Measurements from ENCODE around the gene PRDM8.
"Not testable (repeated sequence)": the region's sequence is repeated elsewhere in the genome, so short reads cannot be mapped to it uniquely, and the experiment has no call there.

The PRDM8 gene

GRCh38 chr4:80196922-80197573 lies at the start of gene PRDM8:
TSS of gene PRDM8 (plus strand) at chr4:80197503. CDS start at chr4:80200081, 2,578 bp downstream.
- DNase-seq (ENCODE audit: low read depth in 2 of 2, low spot score in 1 of 2) = no peak

DNA sequence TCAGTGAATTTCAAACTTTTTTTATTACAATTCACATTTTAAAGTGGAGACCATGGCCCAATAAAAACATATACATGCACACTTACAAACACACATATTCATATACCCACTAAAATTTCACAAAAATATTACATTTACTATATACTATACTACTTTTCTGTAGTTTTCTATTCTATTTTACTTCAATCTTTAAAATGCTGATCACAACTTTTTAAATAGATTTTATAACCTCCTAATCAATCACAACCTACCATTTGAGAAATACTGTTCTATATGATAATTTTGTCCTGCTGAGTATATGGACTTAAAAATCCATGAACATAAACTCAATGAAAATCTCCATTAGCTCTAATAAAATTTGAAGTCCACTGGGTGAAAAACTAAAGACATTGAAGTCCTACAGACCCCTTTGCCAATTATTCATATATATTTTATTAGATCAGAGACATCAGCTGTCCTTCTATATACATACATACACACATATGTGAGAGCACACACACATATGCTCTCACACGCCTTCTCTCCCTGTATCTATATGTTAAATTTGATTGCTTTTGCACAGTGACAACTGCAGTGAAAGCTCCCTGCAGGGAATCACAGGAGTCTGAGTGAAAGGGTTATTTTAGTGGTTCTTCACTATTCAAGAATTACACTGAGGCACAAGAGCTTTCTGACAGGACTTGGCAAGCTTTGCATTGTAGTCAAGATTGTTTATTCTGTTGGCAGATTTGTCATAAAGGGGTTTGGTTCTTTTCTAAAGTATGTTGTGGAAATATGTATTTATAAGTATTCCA lies 46.7 kb upstream of the PRDM8 start:
- no peak for DNase-seq (ENCODE audit: low read depth in 2 of 2, low spot score in 1 of 2)

DNA sequence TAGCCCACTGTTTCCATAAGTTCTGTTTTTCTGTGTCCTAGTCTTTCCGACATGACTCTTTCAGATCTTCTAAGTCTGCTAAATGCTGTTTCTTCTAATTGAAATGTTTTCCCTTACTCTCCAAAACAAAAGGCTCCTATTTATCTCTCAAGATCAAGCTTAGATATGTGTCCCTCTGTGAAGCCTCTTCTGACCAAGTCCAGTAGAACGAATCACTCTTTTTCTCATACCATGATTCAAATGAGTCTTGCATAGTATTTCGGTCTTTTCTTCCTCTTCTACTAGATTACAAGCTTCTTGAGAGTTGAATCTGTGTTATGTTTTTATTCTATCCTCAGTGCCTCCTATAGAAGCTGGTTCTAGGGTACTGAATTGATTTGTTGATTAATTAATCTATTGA lies 45.3 kb upstream of the PRDM8 start:
- no peak for DNase-seq (ENCODE audit: low read depth in 2 of 2, low spot score in 1 of 2)

DNA sequence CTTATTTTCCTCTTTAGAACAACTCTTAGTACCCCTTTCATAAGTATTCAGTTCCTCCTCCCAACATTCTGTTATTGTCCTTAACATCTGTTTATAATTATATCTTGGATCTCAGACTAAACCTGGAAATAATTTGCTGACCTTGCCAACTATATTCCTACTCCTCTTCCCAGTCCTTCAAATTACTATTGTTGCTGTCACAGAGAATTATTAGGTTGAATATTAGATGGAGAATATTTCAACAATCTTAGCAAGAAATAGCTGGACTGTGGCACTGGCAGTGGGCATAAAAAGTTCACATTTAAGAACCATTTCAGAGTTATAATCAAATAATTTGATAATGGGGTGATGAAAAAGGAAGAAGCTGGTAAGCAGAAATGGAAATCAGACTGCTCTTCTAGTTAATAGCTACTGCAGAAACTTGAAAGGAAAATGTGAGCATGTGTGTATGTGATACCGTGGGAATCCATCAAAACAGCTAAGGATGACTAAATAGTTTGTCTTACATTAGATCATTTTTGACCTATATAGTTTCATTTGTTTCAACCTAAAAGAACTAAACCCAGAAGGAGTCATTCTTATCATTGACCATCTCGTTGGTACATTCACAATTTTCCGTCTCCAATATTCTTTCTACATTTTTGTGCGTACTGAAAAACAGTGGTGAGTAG lies 43.3 kb upstream of the PRDM8 start:
- no peak for DNase-seq (ENCODE audit: low read depth in 2 of 2, low spot score in 1 of 2)

DNA sequence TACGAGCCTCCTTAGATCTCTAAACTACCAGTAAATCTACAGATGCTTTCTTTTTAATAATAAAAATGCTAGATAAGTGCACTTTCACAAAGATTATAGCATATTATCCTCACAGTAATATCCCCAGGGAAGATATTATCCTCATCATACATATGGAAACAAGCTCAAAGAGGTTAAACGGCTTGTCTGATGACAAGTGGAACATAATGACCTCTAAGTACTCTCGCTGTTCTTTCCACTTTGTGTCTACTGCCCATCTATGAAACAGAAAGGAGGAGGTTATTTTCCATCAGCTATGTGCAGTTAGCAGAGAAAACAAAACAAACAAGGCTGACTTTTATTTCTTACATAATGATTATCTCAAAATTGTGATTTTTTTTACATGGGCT lies 42.8 kb upstream of the PRDM8 start:
- no peak for DNase-seq (ENCODE audit: low read depth in 2 of 2, low spot score in 1 of 2)

DNA sequence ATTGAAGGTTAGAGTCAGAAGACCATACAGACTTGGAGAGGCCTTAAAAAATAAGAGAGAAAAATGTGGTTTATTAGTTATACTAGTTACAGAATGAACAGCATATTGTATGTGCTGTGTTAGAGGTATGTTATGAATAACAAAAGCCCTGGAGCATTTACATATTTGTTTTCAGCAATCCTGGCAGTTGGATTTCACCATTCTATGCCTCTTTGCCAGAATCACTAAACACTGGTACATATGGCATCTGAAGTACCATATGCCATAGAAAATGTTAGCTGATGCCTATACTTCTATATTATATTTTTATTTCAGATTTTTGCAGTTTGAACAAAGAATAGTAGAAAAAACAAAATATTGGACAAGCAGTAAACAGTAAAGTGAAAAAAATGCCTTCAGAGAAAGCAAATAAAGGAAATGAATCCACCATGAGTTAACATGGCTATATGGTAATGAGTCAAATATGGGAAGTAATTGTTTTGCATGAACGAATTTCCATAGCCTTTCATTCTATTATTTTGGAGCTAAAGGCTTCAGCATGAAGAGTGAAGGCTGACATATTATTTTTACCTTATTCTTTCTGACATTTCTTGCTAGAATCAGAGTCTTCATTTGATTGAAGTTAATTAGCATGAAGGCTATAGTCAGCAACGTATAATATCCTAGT lies 41.9 kb upstream of the PRDM8 start:
- no peak for DNase-seq (ENCODE audit: low read depth in 2 of 2, low spot score in 1 of 2)

DNA sequence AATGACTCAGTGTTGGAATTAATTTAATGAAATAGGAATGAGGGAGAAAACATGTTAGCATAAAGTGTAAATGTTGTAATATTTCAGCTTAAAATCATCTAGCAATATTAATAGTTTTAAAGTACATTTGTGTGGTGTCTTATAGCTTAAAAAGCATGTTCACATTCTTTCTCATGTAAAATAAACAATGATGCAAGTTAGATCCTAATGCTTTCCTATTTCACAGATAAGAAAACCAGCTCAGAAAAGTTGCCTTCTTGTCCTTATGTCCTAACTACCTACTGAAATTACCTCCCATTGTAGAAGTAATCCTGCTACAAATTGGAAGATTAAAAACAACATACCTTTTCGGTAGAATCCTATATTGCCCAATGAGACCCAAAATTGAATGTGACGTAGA lies 40.9 kb upstream of the PRDM8 start:
- no peak for DNase-seq (ENCODE audit: low read depth in 2 of 2, low spot score in 1 of 2)

GRCh38 chr4:80161413-80162058 lies 35.8 kb upstream of the PRDM8 start:
- DNase-seq (ENCODE audit: low read depth in 2 of 2, low spot score in 1 of 2) = no peak

DNA sequence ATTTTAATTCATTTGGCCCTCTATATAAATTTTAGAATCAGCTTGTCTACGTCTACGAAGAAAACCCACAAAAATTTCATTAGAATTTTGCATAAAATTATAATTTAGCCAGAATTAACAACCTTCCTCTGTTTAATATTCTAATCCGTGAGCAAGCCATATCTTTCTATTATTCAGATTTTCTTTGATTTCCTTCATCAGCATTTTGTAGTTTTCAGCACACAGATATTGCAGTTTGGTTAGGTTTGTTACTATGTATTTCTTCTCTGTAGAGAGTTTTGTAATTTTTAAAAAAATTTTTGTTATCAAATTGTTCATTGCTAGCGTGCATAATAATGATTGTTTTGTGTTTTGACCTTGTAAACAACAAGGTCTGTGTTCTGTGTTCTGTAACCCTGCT lies 34.9 kb upstream of the PRDM8 start:
- DNase-seq (ENCODE audit: low read depth in 2 of 2, low spot score in 1 of 2) = no peak

- DNase-seq (ENCODE audit: low read depth in 2 of 2, low spot score in 1 of 2) = no peak
Observed at GRCh38 chr4:80165855-80166254, 31.4 kb upstream of the PRDM8 start.

DNA sequence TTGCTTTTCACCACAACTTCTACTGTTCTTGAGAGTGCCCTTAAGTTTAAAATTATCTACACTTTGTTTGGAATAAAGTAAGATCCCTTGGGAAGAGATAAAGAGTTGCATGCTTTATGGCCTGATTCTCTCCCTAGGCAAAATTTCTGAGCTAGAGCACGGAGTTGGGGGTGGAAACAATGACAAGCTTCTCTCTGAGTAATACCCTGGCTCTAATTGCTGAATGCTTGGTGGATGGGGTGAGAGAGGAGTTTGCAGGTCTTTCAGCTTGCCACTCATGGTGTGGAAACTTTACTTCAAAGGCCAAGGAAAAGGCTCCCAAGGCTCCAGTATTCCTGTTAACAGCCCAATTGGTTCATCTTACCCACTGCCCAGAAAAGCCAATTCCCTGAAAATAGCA lies 26.1 kb upstream of the PRDM8 start:
- no peak for DNase-seq (ENCODE audit: low read depth in 2 of 2, low spot score in 1 of 2)

DNA sequence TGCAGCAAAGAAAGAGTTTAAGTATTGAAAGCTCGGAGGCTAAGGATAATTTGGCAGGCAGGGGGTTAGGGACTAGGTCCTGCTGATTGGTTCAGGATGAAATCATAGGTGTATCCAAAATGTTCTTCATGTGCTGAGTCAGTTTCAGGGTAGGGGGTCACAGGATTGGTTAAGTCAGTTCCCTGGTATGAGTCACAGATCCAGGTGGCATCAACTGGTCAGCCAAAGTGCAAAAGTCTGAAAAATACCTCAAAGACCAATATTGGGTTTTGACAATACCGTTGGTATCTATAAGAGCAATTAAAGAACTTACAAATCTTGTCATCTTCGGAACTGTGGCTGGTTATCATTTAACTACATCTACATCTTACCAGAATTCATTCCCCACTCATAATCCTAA lies 25.6 kb upstream of the PRDM8 start:
- DNase-seq (ENCODE audit: low read depth in 2 of 2, low spot score in 1 of 2) = no peak

- DNase-seq (ENCODE audit: low read depth in 2 of 2, low spot score in 1 of 2) = no peak
Observed at GRCh38 chr4:80172203-80172602, 25.1 kb upstream of the PRDM8 start.

GRCh38 chr4:80173401-80173800 lies 23.9 kb upstream of the PRDM8 start:
- peak in 1 of 2 donors; percentile 27 for DNase-seq (ENCODE audit: low read depth in 2 of 2, low spot score in 1 of 2)

DNA sequence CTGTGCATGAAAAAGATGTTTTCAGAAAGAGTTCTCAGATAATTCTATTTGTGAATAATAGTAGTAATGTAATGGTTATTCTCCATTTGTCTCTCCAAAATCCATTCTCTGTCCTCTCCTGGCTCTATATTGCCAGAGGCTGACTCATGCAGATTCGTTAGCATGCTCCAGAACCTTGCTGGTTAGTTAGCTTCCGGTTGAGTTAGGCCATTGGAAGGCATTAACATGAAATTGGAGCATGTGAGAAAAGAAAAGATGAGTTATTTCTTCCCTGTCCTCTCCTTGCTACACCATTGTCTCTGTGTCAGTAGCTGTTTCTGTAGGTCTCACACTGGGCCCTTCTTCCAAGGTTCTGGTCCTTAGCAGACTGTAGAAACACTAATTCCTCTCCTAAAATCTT lies 23.5 kb upstream of the PRDM8 start:
- no peak for DNase-seq (ENCODE audit: low read depth in 2 of 2, low spot score in 1 of 2)

- not testable (repeated sequence) for DNase-seq (ENCODE audit: low read depth in 2 of 2, low spot score in 1 of 2)
Observed at GRCh38 chr4:80177793-80178192, 19.5 kb upstream of the PRDM8 start.

DNA sequence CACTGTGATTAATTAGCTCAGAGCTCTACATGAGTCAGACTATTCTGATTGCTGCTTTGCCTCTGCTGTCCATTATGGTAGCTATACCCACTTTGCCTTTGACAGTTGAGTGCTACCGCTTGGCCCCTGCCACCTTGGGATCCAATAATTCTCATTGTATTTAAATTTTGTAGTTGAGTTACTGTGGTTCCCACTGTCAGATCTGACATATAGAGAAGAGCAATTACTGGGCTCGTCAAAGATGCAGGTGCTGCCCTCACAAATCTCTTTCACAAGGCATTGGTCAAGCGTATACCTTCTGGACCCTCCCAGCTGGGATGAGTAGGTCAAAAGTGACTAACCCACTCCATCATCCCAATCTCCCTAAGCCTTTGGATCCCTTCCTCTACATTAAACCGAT lies 18.3 kb upstream of the PRDM8 start:
- DNase-seq (ENCODE audit: low read depth in 2 of 2, low spot score in 1 of 2) = no peak

DNA sequence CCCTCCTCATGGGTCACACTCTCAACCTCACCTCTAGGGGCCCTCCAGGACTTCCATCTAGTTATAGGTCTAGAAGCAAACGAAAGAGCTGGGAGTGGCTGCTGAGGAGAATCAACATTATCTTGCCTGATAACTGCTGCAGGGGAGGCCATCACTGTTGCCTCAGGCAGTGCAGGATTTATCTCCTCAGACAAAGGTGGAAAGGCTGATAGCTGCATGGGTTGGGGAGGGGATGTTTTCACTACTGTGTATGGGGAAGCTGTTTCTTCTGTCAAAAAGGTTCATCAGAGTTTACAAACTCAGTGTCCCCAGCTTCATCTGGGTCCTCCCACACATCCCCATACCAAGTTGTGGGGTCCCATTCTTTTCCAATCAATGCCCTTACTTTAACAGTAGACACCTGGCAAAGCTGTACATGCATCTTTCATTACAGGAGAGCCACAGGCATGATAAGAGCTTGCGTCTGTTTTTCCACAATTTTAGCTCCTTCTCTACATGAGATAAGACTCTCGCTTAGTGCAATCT lies 17.6 kb upstream of the PRDM8 start:
- no peak for DNase-seq (ENCODE audit: low read depth in 2 of 2, low spot score in 1 of 2)

DNA sequence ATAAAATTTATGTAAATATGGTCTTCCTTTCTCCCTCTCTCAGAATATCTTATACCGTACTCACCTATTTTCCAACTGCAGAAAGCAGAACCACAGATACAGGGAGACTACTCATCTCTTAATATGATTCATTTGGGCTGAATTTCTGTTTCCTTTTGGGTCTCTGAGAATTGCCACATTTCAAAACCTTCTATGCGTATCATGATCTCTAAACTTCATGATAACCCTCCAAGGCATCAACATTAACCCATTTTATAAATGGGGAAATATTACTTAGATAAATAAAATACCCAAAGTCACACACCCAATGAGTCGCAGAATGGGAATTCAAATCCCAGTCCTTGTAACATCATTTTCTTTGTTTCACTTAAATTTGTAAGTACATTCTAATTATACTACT lies 16.6 kb upstream of the PRDM8 start:
- no peak for DNase-seq (ENCODE audit: low read depth in 2 of 2, low spot score in 1 of 2)

GRCh38 chr4:80182237-80182866 lies 15.0 kb upstream of the PRDM8 start:
- no peak for DNase-seq (ENCODE audit: low read depth in 2 of 2, low spot score in 1 of 2)

Measured in stimulated activated CD8-positive, alpha-beta memory T cell treated with anti-CD3 and anti-CD28 coated beads, Interleukin-4, amount 100 ng/mL, for 4 hours (primary cell).